Right forelimb (tissue), 1 donor: Measurements from ENCODE around the gene CXXC5.

Experiments used
- DNase-seq: peaks from one replicate; pipeline ENCODE4 v3.0.0-alpha.2; 2018

The CXXC5 gene

GRCh38 chr5:139651853-139652787, 4.0 kb downstream of the CXXC5 start:
- peak; percentile 80 for DNase-seq

GRCh38 chr5:139652788-139653241, 4.7 kb downstream of the CXXC5 start:
- DNase-seq = no peak

GRCh38 chr5:139653616-139654015, 5.5 kb downstream of the CXXC5 start:
- DNase-seq = no peak

- no peak for DNase-seq
Measured at GRCh38 chr5:139654464-139654863, 6.3 kb downstream of the CXXC5 start.

- no peak for DNase-seq
Measured at GRCh38 chr5:139654871-139655491, 6.8 kb downstream of the CXXC5 start.

- peak; percentile 69 for DNase-seq
Measured at GRCh38 chr5:139655727-139656271, 7.7 kb downstream of the CXXC5 start.

GRCh38 chr5:139657363-139658321, 9.5 kb downstream of the CXXC5 start:
- no peak for DNase-seq

- no peak for DNase-seq
Measured at GRCh38 chr5:139658501-139658927, 10.4 kb downstream of the CXXC5 start.

GRCh38 chr5:139658928-139659667, 10.9 kb downstream of the CXXC5 start:
- DNase-seq = no peak

GRCh38 chr5:139659695-139660101, 11.5 kb downstream of the CXXC5 start:
- DNase-seq = no peak

GRCh38 chr5:139660105-139660922, 12.2 kb downstream of the CXXC5 start:
- peak; percentile 78 for DNase-seq

GRCh38 chr5:139660923-139661814, 13.0 kb downstream of the CXXC5 start:
- DNase-seq = no peak

- no peak for DNase-seq
Measured at GRCh38 chr5:139662617-139663016, 14.5 kb downstream of the CXXC5 start.

- no peak for DNase-seq
Measured at GRCh38 chr5:139663207-139664085, 15.3 kb downstream of the CXXC5 start.

- no peak for DNase-seq
Measured at GRCh38 chr5:139664086-139664693, 16.0 kb downstream of the CXXC5 start.

- DNase-seq = no peak
Measured at GRCh38 chr5:139664727-139665351, 16.7 kb downstream of the CXXC5 start.

- DNase-seq = no peak
Measured at GRCh38 chr5:139665626-139666025, 17.5 kb downstream of the CXXC5 start.

- DNase-seq = no peak
Measured at GRCh38 chr5:139666551-139666950, 18.4 kb downstream of the CXXC5 start.
